Peyer's patch (tissue), 4 donors: ENCODE results near the gene ATP2B1. TPM values are rescaled to one million over a fixed set of nuclear protein-coding genes. Genes with fewer than 3 reads are reported as not detected.
"Not testable (repeated sequence)": the region's sequence is repeated elsewhere in the genome, so short reads cannot be mapped to it uniquely, and the experiment has no call there.

ENCODE experiments used
- DNase-seq, 3 donors: peaks; one replicate each; pipeline ENCODE4 v3.0.0-alpha.2; 2017 to 2019
- H3K27ac ChIP-seq, 4 donors: fragments of 200-600 bp; sonication (generic); one replicate each; pipeline ENCODE4 v1.5.1; 2016 to 2019
- H3K27me3 ChIP-seq, 2 donors: fragments of 200-600 bp; sonication (generic); one replicate each; pipeline ENCODE4 v1.5.1; 2019
- H3K36me3 ChIP-seq, 3 donors: fragments of 200-600 bp; sonication (generic); one replicate each; pipeline ENCODE4 v1.5.1; 2016 to 2019
- H3K4me1 ChIP-seq, 4 donors: fragments of 200-600 bp; sonication (generic); one replicate each; pipeline ENCODE4 v1.5.1; 2016 to 2019
- H3K4me3 ChIP-seq, 4 donors: fragments of 200-600 bp; sonication (generic); 1 replicate in 3 of 4; 2 replicates in 1 of 4; pipeline ENCODE4 v1.5.1; 2016 to 2019; ENCODE audit warnings: mild to moderate bottlenecking in 1 of 4
- H3K9me3 ChIP-seq, 4 donors: fragments of 200-600 bp; sonication (generic); one replicate each; pipeline ENCODE4 v1.5.1; 2016 to 2019; ENCODE audit warnings: mild to moderate bottlenecking in 1 of 4
- CTCF ChIP-seq, 6 experiments: fragments of 450-650 bp in 4 of 6; fragments of 200-600 bp in 2 of 6; sonication (generic) in 1 of 6; IDR thresholded peaks; one replicate each; pipeline ENCODE4 v1.5.1; 2017 to 2019; ENCODE audit warnings: antibody characterized with exemption in 6 of 6, mild to moderate bottlenecking in 3 of 6, moderate library complexity in 1 of 6
- POLR2A ChIP-seq, 2 donors: fragments of 450-650 bp; IDR thresholded peaks; one replicate each; pipeline ENCODE4 v1.5.1; 2017; ENCODE audit warnings: antibody characterized with exemption in 2 of 2, mild to moderate bottlenecking in 2 of 2, moderate library complexity in 2 of 2
- total RNA-seq, 4 donors: library from RNA; depleted of rRNA; stranded (reverse); fragments of >200 nt; gene quantifications; one replicate each; pipeline ENCODE4 v1.1.0, GENCODE V29; 2016

The ATP2B1 gene
- total RNA-seq = 100 to 1,000 TPM in 1 of 4 donors, 10 to 100 TPM in 3; 79.2 to 117 (median 85.7) TPM

DNA sequence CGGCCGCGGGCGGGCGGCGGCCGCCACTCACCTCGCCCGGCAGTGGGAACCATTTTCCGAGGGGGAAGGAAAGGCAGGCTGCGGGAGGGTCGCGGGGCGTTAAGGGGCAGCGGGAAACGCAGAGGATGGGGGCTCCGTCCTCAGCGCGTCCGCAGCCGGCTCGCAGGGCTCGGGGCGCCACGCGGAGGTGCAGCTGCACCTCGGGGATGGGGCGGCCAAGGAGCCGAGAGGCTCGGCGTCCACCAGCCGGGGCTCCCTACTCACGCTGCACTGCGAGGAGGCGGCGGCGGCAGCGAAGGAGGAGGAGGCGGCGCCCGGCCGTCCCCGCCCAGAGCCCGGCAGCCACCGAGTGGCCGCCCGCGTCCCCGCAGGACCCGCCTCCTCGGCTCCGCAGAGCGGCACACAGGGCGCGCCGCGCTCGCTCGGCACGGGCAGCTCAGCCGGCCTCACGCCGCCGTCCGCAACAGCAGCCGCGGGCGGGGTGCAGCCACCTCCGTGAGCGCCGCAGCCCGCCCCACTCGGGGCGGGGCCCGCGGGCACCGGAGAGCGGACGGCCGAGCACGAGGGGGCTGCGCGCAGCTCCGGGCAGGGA is at the start of gene ATP2B1:
TSS of gene ATP2B1 (minus strand) at position 274 of the 592 bp plus-strand sequence. CDS start 52,952 bp downstream, outside the sequence.
- H3K4me1 ChIP-seq = peaks cover 0 to 9% (median 0%) of the 10 kb centered on the region in 4 donors
- H3K9me3 ChIP-seq = no peaks in the 10 kb centered on the region
- no peaks in the 10 kb centered on the region for H3K27me3 ChIP-seq
- no peaks in the 10 kb centered on the region for H3K36me3 ChIP-seq
- H3K27ac ChIP-seq = peak within 1 kb of the TSS; percentile 99 to 100 (median 99)
- TF ChIP-seq POLR2A (IDR thresholded peaks at IDR 0.05) (peak; percentile 96 to 97), CTCF (IDR thresholded peaks at IDR 0.05) (peak; percentile 12 to 52 (median 32))
- peak within 1 kb of the TSS; percentile 78 to 98 (median 92) for H3K4me3 ChIP-seq
- peak; percentile 85 to 95 (median 94) for DNase-seq

DNA sequence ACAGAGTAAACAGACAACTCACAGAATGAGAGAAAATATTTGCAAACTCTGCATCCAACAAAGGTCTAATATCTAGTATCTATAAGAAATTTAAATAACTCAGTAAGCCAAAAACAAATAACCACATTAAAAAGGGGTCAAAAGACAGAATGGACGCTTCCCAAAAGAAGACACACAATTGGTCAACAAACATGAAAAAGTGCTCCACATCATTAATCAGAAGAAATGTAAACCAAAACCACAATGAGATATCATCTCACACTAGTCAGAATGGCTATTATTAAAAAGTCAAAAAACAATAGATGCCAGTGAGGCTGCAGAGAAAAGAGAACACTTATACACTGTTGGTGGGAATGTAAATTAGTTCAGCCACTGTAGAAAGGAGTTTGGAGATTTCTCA is 49.3 kb upstream of the ATP2B1 start:
- not testable (repeated sequence) for H3K27me3 ChIP-seq, H3K9me3 ChIP-seq, DNase-seq, H3K4me3 ChIP-seq, H3K4me1 ChIP-seq, H3K36me3 ChIP-seq, H3K27ac ChIP-seq

DNA sequence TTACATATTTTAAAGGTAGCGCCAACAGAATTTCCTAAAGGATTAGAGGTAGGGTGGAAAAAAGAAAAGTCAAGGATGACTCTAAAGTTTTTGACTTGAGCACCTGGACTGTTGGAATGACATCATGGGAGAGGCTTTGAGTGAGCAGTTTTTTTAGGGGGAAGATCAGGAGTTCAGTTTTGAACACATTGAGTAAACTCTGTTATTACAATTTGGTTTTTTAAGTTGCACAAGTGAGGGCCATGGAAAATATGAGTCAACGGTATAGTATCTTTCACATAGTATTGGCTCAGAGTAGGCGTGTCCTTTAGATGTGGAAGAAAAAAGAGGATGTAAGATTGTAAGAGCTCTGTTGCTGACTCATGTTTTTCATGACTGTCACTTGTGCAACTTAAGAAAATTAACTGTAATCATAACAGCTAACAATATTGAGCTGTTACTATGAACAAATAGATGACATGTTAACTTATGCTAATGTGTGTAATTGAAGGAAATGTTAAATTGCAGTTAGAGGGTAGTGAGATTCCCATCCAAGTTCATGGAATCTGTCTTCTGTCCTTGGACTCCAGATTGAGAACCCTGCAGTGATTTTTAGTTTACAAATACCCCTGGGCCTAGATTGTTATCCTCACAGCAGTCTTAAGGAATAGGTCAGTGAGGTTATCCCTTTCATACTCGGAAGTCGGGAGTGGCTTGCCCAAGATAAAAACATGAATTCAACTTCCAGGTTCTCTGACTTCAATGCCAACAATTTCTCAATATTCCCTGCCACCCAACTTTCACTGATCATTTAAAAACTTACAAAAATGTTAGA is 48.2 kb upstream of the ATP2B1 start:
- H3K36me3 ChIP-seq = no peaks in the 10 kb centered on the region
- H3K9me3 ChIP-seq = no peaks in the 10 kb centered on the region
- H3K27me3 ChIP-seq = no peaks in the 10 kb centered on the region
- no peak overlapping the region for H3K4me3 ChIP-seq
- peaks cover 0 to 7% (median 0%) of the 10 kb centered on the region in 4 donors for H3K4me1 ChIP-seq
- H3K27ac ChIP-seq = peak overlapping the region; percentile 15 to 53 (median 32)
- no peak for DNase-seq
- TF ChIP-seq POLR2A (IDR thresholded peaks at IDR 0.05) (no peak), CTCF (IDR thresholded peaks at IDR 0.05) (no peak)

- Histone ChIP-seq H3K36me3 (no peaks in the 10 kb centered on the region), H3K27ac (peak overlapping the region in 3 of 4 donors; percentile 15 to 53 (median 29)), H3K9me3 (no peaks in the 10 kb centered on the region), H3K4me3 (no peak overlapping the region), H3K27me3 (no peaks in the 10 kb centered on the region), H3K4me1 (peaks cover 0 to 4% (median 0%) of the 10 kb centered on the region in 4 donors)
- TF ChIP-seq CTCF (IDR thresholded peaks at IDR 0.05) (no peak), POLR2A (IDR thresholded peaks at IDR 0.05) (no peak)
- DNase-seq = no peak
These were observed 47.6 kb upstream of the ATP2B1 start for GRCh38 chr12:89756194-89756584.

GRCh38 chr12:89753997-89754396 is 45.4 kb upstream of the ATP2B1 start:
- Histone ChIP-seq H3K9me3 (no peaks in the 10 kb centered on the region), H3K27me3 (no peaks in the 10 kb centered on the region), H3K36me3 (no peaks in the 10 kb centered on the region), H3K27ac (no peak overlapping the region), H3K4me3 (no peak overlapping the region), H3K4me1 (peaks cover 0 to 3% (median 0%) of the 10 kb centered on the region in 4 donors)
- TF ChIP-seq POLR2A (IDR thresholded peaks at IDR 0.05) (no peak), CTCF (IDR thresholded peaks at IDR 0.05) (no peak)
- no peak for DNase-seq

- TF ChIP-seq CTCF (IDR thresholded peaks at IDR 0.05) (no peak), POLR2A (IDR thresholded peaks at IDR 0.05) (no peak)
- no peaks in the 10 kb centered on the region for H3K27me3 ChIP-seq
- no peak overlapping the region for H3K4me3 ChIP-seq
- no peaks in the 10 kb centered on the region for H3K9me3 ChIP-seq
- no peaks in the 10 kb centered on the region for H3K36me3 ChIP-seq
- DNase-seq = peak in 2 of 3 donors; percentile 57 to 64
- peaks cover 0 to 3% (median 0%) of the 10 kb centered on the region in 4 donors for H3K4me1 ChIP-seq
- no peak overlapping the region for H3K27ac ChIP-seq
These were observed 43.7 kb upstream of the ATP2B1 start for GRCh38 chr12:89752341-89752740.
